PC-3 (cell line): ENCODE data around the gene AASDHPPT.

Source experiments
- EZH2 ChIP-seq: fragments of 300-600 bp; sonication (generic); IDR thresholded peaks from one replicate; pipeline ENCODE4 v1.6.1; 2017; ENCODE audit warnings: antibody characterized with exemption, mild to moderate bottlenecking, low read length; ENCODE audit not compliant: unreplicated experiment
- TF ChIP-seq, protein P1 (sequence below): fragments of 300-600 bp; sonication (generic); conservative IDR thresholded peaks from 2 replicates; pipeline ENCODE4 v1.5.1; 2017; ENCODE audit warnings: antibody characterized with exemption, low read depth, mild to moderate bottlenecking, low read length

- TF ChIP-seq, protein P1, sequence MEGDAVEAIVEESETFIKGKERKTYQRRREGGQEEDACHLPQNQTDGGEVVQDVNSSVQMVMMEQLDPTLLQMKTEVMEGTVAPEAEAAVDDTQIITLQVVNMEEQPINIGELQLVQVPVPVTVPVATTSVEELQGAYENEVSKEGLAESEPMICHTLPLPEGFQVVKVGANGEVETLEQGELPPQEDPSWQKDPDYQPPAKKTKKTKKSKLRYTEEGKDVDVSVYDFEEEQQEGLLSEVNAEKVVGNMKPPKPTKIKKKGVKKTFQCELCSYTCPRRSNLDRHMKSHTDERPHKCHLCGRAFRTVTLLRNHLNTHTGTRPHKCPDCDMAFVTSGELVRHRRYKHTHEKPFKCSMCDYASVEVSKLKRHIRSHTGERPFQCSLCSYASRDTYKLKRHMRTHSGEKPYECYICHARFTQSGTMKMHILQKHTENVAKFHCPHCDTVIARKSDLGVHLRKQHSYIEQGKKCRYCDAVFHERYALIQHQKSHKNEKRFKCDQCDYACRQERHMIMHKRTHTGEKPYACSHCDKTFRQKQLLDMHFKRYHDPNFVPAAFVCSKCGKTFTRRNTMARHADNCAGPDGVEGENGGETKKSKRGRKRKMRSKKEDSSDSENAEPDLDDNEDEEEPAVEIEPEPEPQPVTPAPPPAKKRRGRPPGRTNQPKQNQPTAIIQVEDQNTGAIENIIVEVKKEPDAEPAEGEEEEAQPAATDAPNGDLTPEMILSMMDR, result no peak
- no peak for TF ChIP-seq EZH2
These were observed 6.9 kb upstream of the AASDHPPT start for GRCh38 chr11:106070606-106071005.
